Peyer's patch (tissue), 4 donors: ENCODE data around the gene CAGE1.

Experiments
- CTCF ChIP-seq, 6 experiments: fragments of 450-650 bp in 4 of 6; fragments of 200-600 bp in 2 of 6; sonication (generic) in 1 of 6; IDR thresholded peaks; one replicate each; pipeline ENCODE4 v1.5.1; 2017 to 2019; ENCODE audit warnings: antibody characterized with exemption in 6 of 6, mild to moderate bottlenecking in 3 of 6, moderate library complexity in 1 of 6
- POLR2A ChIP-seq, 2 donors: fragments of 450-650 bp; IDR thresholded peaks; one replicate each; pipeline ENCODE4 v1.5.1; 2017; ENCODE audit warnings: antibody characterized with exemption in 2 of 2, mild to moderate bottlenecking in 2 of 2, moderate library complexity in 2 of 2

- no peak for TF ChIP-seq CTCF (IDR thresholded peaks at IDR 0.05)
- TF ChIP-seq POLR2A (IDR thresholded peaks at IDR 0.05): no peak
Observed at GRCh38 chr6:7431313-7431673, 41.8 kb upstream of the CAGE1 start.
